ENCODE results near the gene ROS1.

DNA sequence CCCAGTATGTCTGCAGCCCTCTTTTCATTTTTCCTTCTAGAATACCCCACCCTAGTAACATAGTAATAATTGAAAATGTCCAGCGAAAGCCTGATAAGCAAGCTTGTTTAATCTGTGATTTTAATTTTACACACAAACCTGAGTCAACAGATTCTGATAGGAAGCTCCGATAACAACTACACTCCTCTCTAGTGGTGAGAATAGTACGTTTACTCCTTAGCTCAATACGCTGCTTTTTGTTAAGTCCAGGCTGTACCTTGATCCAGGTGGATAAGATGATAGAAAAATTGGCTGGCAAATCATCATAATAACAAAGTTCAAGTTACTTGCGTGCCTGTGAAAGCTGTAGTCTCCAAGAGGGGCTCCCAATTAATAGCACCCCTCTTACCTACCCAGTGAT, 31.3 kb upstream of the ROS1 start:
- TF ChIP-seq, protein P1, sequence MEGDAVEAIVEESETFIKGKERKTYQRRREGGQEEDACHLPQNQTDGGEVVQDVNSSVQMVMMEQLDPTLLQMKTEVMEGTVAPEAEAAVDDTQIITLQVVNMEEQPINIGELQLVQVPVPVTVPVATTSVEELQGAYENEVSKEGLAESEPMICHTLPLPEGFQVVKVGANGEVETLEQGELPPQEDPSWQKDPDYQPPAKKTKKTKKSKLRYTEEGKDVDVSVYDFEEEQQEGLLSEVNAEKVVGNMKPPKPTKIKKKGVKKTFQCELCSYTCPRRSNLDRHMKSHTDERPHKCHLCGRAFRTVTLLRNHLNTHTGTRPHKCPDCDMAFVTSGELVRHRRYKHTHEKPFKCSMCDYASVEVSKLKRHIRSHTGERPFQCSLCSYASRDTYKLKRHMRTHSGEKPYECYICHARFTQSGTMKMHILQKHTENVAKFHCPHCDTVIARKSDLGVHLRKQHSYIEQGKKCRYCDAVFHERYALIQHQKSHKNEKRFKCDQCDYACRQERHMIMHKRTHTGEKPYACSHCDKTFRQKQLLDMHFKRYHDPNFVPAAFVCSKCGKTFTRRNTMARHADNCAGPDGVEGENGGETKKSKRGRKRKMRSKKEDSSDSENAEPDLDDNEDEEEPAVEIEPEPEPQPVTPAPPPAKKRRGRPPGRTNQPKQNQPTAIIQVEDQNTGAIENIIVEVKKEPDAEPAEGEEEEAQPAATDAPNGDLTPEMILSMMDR (IDR thresholded peaks at IDR 0.05): no peak
- TF ChIP-seq EZH2 (IDR thresholded peaks at IDR 0.05; ENCODE audit: borderline replicate concordance, insufficient read depth, low read depth, low read length, poor library complexity, severe bottlenecking): no peak

Data from B cell (primary cell).